HEK293 (cell line): ENCODE measurements around the gene NUDT4.

ENCODE experiments used
- CTCF ChIA-PET: fragments of 350-600 bp; formaldehyde crosslinking; extraction: SDS; loops from one replicate; lab custom pipeline; 2021; ENCODE audit warnings: antibody characterized with exemption; lab: Yijun Ruan, JAX
- POLR2A ChIA-PET: fragments of 300-600 bp; formaldehyde crosslinking; extraction: SDS; loops from one replicate; lab custom pipeline; 2020; ENCODE audit warnings: antibody characterized with exemption, inconsistent platforms; lab: Yijun Ruan, JAX
- H3K27ac ChIP-seq: fragments of 200-500 bp; sonication (Bioruptor generic); 2 replicates; pipeline ENCODE4 v1.5.1; 2014; ENCODE audit warnings: low read depth, low read length, control low read depth, inconsistent platforms; ENCODE audit errors: extremely low read depth
- H3K36me3 ChIP-seq, 2 experiments: fragments of 200-500 bp in 1 of 2; sonication (Bioruptor generic) in 1 of 2; 1 replicate in 1 of 2; 2 replicates in 1 of 2; pipeline ENCODE4 v1.5.1; 2014 to 2017; ENCODE audit warnings: inconsistent platforms in 2 of 2, low read length in 2 of 2; ENCODE audit not compliant: control insufficient read depth in 2 of 2, insufficient read depth in 1 of 2
- H3K4me1 ChIP-seq: fragments of 200-500 bp; sonication (Bioruptor generic); 2 replicates; pipeline ENCODE4 v1.5.1; 2014; ENCODE audit warnings: mild to moderate bottlenecking, low read length, inconsistent platforms; ENCODE audit not compliant: control insufficient read depth, insufficient read depth
- H3K4me3 ChIP-seq: 2 replicates; pipeline ENCODE4 v1.5.1; 2011; ENCODE audit warnings: low read depth, mild to moderate bottlenecking, control low read depth, low read length, moderate library complexity
- H3K9me3 ChIP-seq: fragments of 200-500 bp; sonication (Bioruptor generic); 2 replicates; pipeline ENCODE4 v1.5.1; 2014; ENCODE audit warnings: low read depth, low read length, inconsistent platforms; ENCODE audit not compliant: control insufficient read depth, insufficient read depth
- GLI4 ChIP-seq: fragments of 450-650 bp; formaldehyde crosslinking; IDR thresholded peaks from 2 replicates; pipeline ENCODE4 v1.5.1; 2016; ENCODE audit warnings: missing biosample characterization, missing genetic modification characterization
- KLF1 ChIP-seq: fragments of 450-650 bp; formaldehyde crosslinking; IDR thresholded peaks from 2 replicates; pipeline ENCODE4 v1.5.1; 2016; ENCODE audit warnings: missing biosample characterization, missing genetic modification characterization
- KLF16 ChIP-seq: fragments of 450-650 bp; formaldehyde crosslinking; IDR thresholded peaks from 2 replicates; pipeline ENCODE4 v1.5.1; 2017; ENCODE audit warnings: missing biosample characterization, missing genetic modification characterization
- KLF7 ChIP-seq: fragments of 450-650 bp; formaldehyde crosslinking; IDR thresholded peaks from 2 replicates; pipeline ENCODE4 v1.5.1; 2016; ENCODE audit warnings: missing biosample characterization, missing genetic modification characterization, borderline replicate concordance
- MZF1 ChIP-seq: fragments of 450-650 bp; formaldehyde crosslinking; IDR thresholded peaks from 2 replicates; pipeline ENCODE4 v1.5.1; 2017; ENCODE audit warnings: missing biosample characterization, missing genetic modification characterization, borderline replicate concordance
- SETDB1 ChIP-seq: IDR thresholded peaks from one replicate; pipeline ENCODE4 v1.6.1; 2017; ENCODE audit warnings: mild to moderate bottlenecking, low read length, moderate library complexity, mixed read lengths; ENCODE audit not compliant: insufficient read length
- SP7 ChIP-seq: fragments of 450-650 bp; formaldehyde crosslinking; IDR thresholded peaks from 2 replicates; pipeline ENCODE4 v1.5.1; 2016; ENCODE audit warnings: missing biosample characterization, missing genetic modification characterization
- ZBTB10 ChIP-seq: fragments of 450-650 bp; formaldehyde crosslinking; IDR thresholded peaks from 2 replicates; pipeline ENCODE4 v1.5.1; 2016; ENCODE audit warnings: missing biosample characterization, missing genetic modification characterization
- ZNF10 ChIP-seq: fragments of 450-650 bp; formaldehyde crosslinking; IDR thresholded peaks from 2 replicates; pipeline ENCODE4 v1.5.1; 2017; ENCODE audit warnings: missing biosample characterization, missing genetic modification characterization
- ZNF148 ChIP-seq: fragments of 450-650 bp; formaldehyde crosslinking; IDR thresholded peaks from 2 replicates; pipeline ENCODE4 v1.5.0; 2017; ENCODE audit warnings: missing biosample characterization, missing genetic modification characterization, borderline replicate concordance
- ZNF2 ChIP-seq: fragments of 450-650 bp; formaldehyde crosslinking; IDR thresholded peaks from 2 replicates; pipeline ENCODE4 v1.5.1; 2016; ENCODE audit warnings: missing biosample characterization, missing genetic modification characterization
- ZNF350 ChIP-seq: fragments of 450-650 bp; formaldehyde crosslinking; IDR thresholded peaks from 2 replicates; pipeline ENCODE4 v1.5.0; 2017; ENCODE audit warnings: missing biosample characterization, mild to moderate bottlenecking, missing genetic modification characterization
- ZNF521 ChIP-seq: fragments of 450-650 bp; formaldehyde crosslinking; IDR thresholded peaks from 2 replicates; pipeline ENCODE4 v1.5.1; 2017; ENCODE audit warnings: missing biosample characterization, mild to moderate bottlenecking, missing genetic modification characterization
- ZNF530 ChIP-seq: fragments of 450-650 bp; formaldehyde crosslinking; IDR thresholded peaks from 2 replicates; pipeline ENCODE4 v1.5.1; 2016; ENCODE audit warnings: low read depth, missing biosample characterization, missing genetic modification characterization
- ZNF654 ChIP-seq: fragments of 450-650 bp; formaldehyde crosslinking; IDR thresholded peaks from 2 replicates; pipeline ENCODE4 v1.5.1; 2016; ENCODE audit warnings: low read depth, missing biosample characterization, missing genetic modification characterization
- ZNF664 ChIP-seq: fragments of 450-650 bp; formaldehyde crosslinking; IDR thresholded peaks from 2 replicates; pipeline ENCODE4 v1.5.1; 2016; ENCODE audit warnings: missing biosample characterization, missing genetic modification characterization
- ZNF792 ChIP-seq: fragments of 450-650 bp; formaldehyde crosslinking; IDR thresholded peaks from 2 replicates; pipeline ENCODE4 v1.5.1; 2016; ENCODE audit warnings: missing biosample characterization, missing genetic modification characterization

Gene NUDT4

GRCh38 chr12:93358058-93358457 lies 19.7 kb upstream of the NUDT4 start (continued):
- no peak for TF ChIP-seq KLF1 (tag by site-specific recombination)
- TF ChIP-seq ZNF530 (tag by site-specific recombination) = no peak
- no peak for TF ChIP-seq KLF16 (tag by site-specific recombination)
- TF ChIP-seq SETDB1 = no peak
- TF ChIP-seq KLF7 (tag by site-specific recombination) = no peak
- no peak for TF ChIP-seq ZNF654 (tag by site-specific recombination)
- TF ChIP-seq, all 188 proteins: peak for 0

GRCh38 chr12:93358821-93359220 lies 18.9 kb upstream of the NUDT4 start:
- Histone ChIP-seq H3K36me3 (no peaks in the 10 kb centered on the region), H3K9me3 (no peaks in the 10 kb centered on the region), H3K27ac (no peak overlapping the region), H3K4me3 (no peak overlapping the region), H3K4me1 (no peaks in the 10 kb centered on the region)
- CTCF ChIA-PET = interaction anchor here (0.7 kb wide), 1 partner anchor 1796 kb away, joined by 3 read pairs; no protein-coding TSS in a partner anchor
- POLR2A ChIA-PET = no interaction called here
- no peak for TF ChIP-seq ZNF350 (tag by site-specific recombination)
- TF ChIP-seq ZNF664 (tag by site-specific recombination) = 0 out of 2 replicates have a peak, but pooled peaks have one; percentile 36

- TF ChIP-seq SP7 (tag by site-specific recombination) (no peak), ZNF792 (no peak), MZF1 (tag by site-specific recombination) (no peak), GLI4 (tag by site-specific recombination) (no peak), ZNF10 (tag by site-specific recombination) (no peak), ZNF148 (tag by site-specific recombination) (no peak), ZBTB10 (tag by site-specific recombination) (no peak), ZNF2 (no peak), ZNF521 (tag by site-specific recombination) (no peak)
- CTCF ChIA-PET = no interaction called here
- no peaks in the 10 kb centered on the region for H3K9me3 ChIP-seq
- no peaks in the 10 kb centered on the region for H3K36me3 ChIP-seq
- H3K4me1 ChIP-seq = no peaks in the 10 kb centered on the region
- POLR2A ChIA-PET = no interaction called here
- H3K27ac ChIP-seq = no peak overlapping the region
- H3K4me3 ChIP-seq = no peak overlapping the region
Measured at GRCh38 chr12:93360688-93361087, 17.0 kb upstream of the NUDT4 start.
